Neuronal stem cell (in vitro differentiated cells): ENCODE measurements around the gene C22orf39.

ENCODE experiments used
- DNase-seq: peaks from one replicate; pipeline ENCODE4 v3.0.0-alpha.2; 2013; ENCODE audit warnings: low spot score
- H2AFZ ChIP-seq: one replicate; pipeline ENCODE4 v1.6.1; 2013; ENCODE audit warnings: mild to moderate bottlenecking, low read length, inconsistent platforms
- H2AK5ac ChIP-seq: 2 replicates; pipeline ENCODE4 v1.6.1; 2013; ENCODE audit warnings: low read depth, mild to moderate bottlenecking, inconsistent platforms, low read length, moderate library complexity, mixed read lengths
- H2BK120ac ChIP-seq: 2 replicates; pipeline ENCODE4 v1.6.1; 2013; ENCODE audit warnings: low read depth, mild to moderate bottlenecking, inconsistent platforms, low read length, moderate library complexity, mixed read lengths
- H2BK12ac ChIP-seq: one replicate; pipeline ENCODE4 v1.6.1; 2013; ENCODE audit warnings: low read length, inconsistent platforms
- H2BK15ac ChIP-seq: 2 replicates; pipeline ENCODE4 v1.6.1; 2013; ENCODE audit warnings: mild to moderate bottlenecking, low read length, inconsistent platforms, mixed read lengths
- H2BK5ac ChIP-seq: one replicate; pipeline ENCODE4 v1.6.1; 2013; ENCODE audit warnings: inconsistent platforms, mild to moderate bottlenecking, low read length, moderate library complexity
- H3K14ac ChIP-seq: one replicate; pipeline ENCODE4 v1.6.1; 2013; ENCODE audit warnings: low read length, inconsistent platforms
- H3K18ac ChIP-seq: 2 replicates; pipeline ENCODE4 v1.6.1; 2013; ENCODE audit warnings: low read length, inconsistent platforms
- H3K23ac ChIP-seq: 2 replicates; pipeline ENCODE4 v1.6.1; 2013; ENCODE audit warnings: low read depth, mild to moderate bottlenecking, mixed read lengths, low read length, inconsistent platforms; ENCODE audit not compliant: poor library complexity
- H3K27ac ChIP-seq: replicated peaks from 3 replicates; pipeline ENCODE4 v1.5.1; 2013; ENCODE audit warnings: low read length, inconsistent platforms
- H3K27me3 ChIP-seq, 3 experiments: 2 replicates each; pipeline ENCODE4 v1.6.1; 2013; ENCODE audit warnings: low read length in 3 of 3, mild to moderate bottlenecking in 2 of 3, inconsistent platforms in 1 of 3, low read depth in 1 of 3, mixed read lengths in 1 of 3, moderate library complexity in 1 of 3; ENCODE audit not compliant: control insufficient read depth in 3 of 3, insufficient read depth in 3 of 3
- H3K36me3 ChIP-seq, 2 donors: replicated peaks in 1 of 2; 2 replicates each; pipeline ENCODE4 v1.6.1; 2013; ENCODE audit warnings: low read length in 2 of 2; ENCODE audit not compliant: control insufficient read depth in 2 of 2, insufficient read depth in 2 of 2
- H3K4ac ChIP-seq: 2 replicates; pipeline ENCODE4 v1.6.1; 2013; ENCODE audit warnings: inconsistent platforms, mild to moderate bottlenecking, low read length, moderate library complexity
- H3K4me1 ChIP-seq, 2 donors: 1 replicate in 1 of 2; 2 replicates in 1 of 2; pipeline ENCODE4 v1.6.1; 2013; ENCODE audit warnings: low read length in 2 of 2, low read depth in 1 of 2; ENCODE audit not compliant: control insufficient read depth in 2 of 2, insufficient read depth in 1 of 2
- H3K4me2 ChIP-seq: one replicate; pipeline ENCODE4 v1.6.1; 2013; ENCODE audit warnings: mild to moderate bottlenecking, low read length, inconsistent platforms; ENCODE audit not compliant: insufficient read depth, poor library complexity, severe bottlenecking
- H3K4me3 ChIP-seq, 2 donors: 2 replicates each; pipeline ENCODE4 v1.5.1; 2013; ENCODE audit warnings: low read length in 2 of 2, mild to moderate bottlenecking in 2 of 2, inconsistent platforms in 1 of 2, moderate library complexity in 1 of 2
- H3K79me1 ChIP-seq: one replicate; pipeline ENCODE4 v1.6.1; 2013; ENCODE audit warnings: low read depth, mild to moderate bottlenecking, inconsistent platforms, low read length, moderate library complexity
- H3K9ac ChIP-seq: one replicate; pipeline ENCODE4 v1.6.1; 2013; ENCODE audit warnings: mild to moderate bottlenecking, low read depth, low read length, inconsistent platforms; ENCODE audit not compliant: poor library complexity
- H3K9me3 ChIP-seq, 2 donors: replicated peaks in 1 of 2; 2 replicates each; pipeline versions ENCODE3 to v1.6.1; 2013; ENCODE audit warnings: low read length in 2 of 2, mild to moderate bottlenecking in 2 of 2, inconsistent platforms in 1 of 2, low read depth in 1 of 2, mixed read lengths in 1 of 2, moderate library complexity in 1 of 2; ENCODE audit not compliant: control insufficient read depth in 2 of 2, insufficient read depth in 1 of 2
- H4K8ac ChIP-seq: one replicate; pipeline ENCODE4 v1.6.1; 2013; ENCODE audit warnings: low read depth, mild to moderate bottlenecking, inconsistent platforms, low read length, moderate library complexity
- H4K91ac ChIP-seq: one replicate; pipeline ENCODE4 v1.6.1; 2013; ENCODE audit warnings: low read length, low read depth, mild to moderate bottlenecking, inconsistent platforms; ENCODE audit not compliant: poor library complexity
- WGBS, 2 donors: extraction: QIAGEN DNeasy Blood & Tissue Kit; methylation state at CpG; one replicate each; pipeline ENCODE4 v1.1.7; 2013; ENCODE audit warnings: missing lambda C conversion rate in 2 of 2, mixed read lengths in 1 of 2; ENCODE audit not compliant: insufficient read length in 2 of 2, insufficient replicate concordance in 1 of 2; ENCODE audit errors: extremely low coverage in 2 of 2; 5-methylcytosine and 5-hydroxymethylcytosine counted together

C22orf39 gene

GRCh38 chr22:19488884-19489843, 41.7 kb upstream of the C22orf39 start:
- H3K4ac ChIP-seq: no peak overlapping the region
- WGBS, 2 donors: no CpG with 5 or more reads among the region's 7 CpGs

DNA sequence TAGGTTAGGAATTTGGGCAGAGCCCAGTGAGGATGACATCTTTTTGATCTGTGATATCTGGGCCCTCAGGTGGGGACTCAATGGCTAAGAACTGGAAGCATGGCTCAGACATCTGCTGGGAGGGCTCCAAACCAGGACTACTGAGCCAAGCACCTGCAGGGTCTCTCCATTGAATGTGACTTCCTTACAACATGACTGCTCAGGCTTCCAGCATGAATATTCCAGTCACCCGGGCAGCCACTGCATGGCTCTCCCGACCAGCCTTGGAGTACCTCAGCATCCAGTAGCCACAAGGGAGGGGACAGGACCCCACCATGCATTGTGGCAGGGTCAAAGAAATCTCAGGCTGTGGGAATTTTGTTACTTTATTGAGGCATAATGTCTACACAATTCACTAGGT, 40.8 kb upstream of the C22orf39 start:
- no peak overlapping the region for H3K4me2 ChIP-seq
- no peak overlapping the region for H2BK5ac ChIP-seq
- no peak overlapping the region for H2AK5ac ChIP-seq
- H3K18ac ChIP-seq: no peak overlapping the region
- no peak overlapping the region for H3K9ac ChIP-seq
- H4K91ac ChIP-seq: no peak overlapping the region
- no peak for DNase-seq
- H2BK12ac ChIP-seq: no peak overlapping the region
- peaks cover 22 to 92% of the 10 kb centered on the region in 2 donors for H3K36me3 ChIP-seq
- H2BK15ac ChIP-seq: no peak overlapping the region
- H3K4ac ChIP-seq: no peak overlapping the region
- H3K27me3 ChIP-seq: no peaks in the 10 kb centered on the region
- no peak overlapping the region for H2BK120ac ChIP-seq
- H4K8ac ChIP-seq: no peak overlapping the region
- H3K79me1 ChIP-seq: peaks cover 2% of the 10 kb centered on the region
- no peak overlapping the region for H3K4me3 ChIP-seq
- no peak overlapping the region for H2AFZ ChIP-seq
- no CpG with 5 or more reads among the region's 2 CpGs for WGBS, 2 donors
- no peak overlapping the region for H3K23ac ChIP-seq
- no peak overlapping the region for H3K27ac ChIP-seq
- no peaks in the 10 kb centered on the region for H3K4me1 ChIP-seq
- H3K9me3 ChIP-seq: peaks cover 0 to 2% of the 10 kb centered on the region in 2 donors
- H3K14ac ChIP-seq: no peak overlapping the region

More at GRCh38 chr22:19488884-19489843, 41.7 kb upstream of the C22orf39 start:
- no peak overlapping the region for H3K4me3 ChIP-seq
- DNase-seq: no peak
- H3K27ac ChIP-seq: no peak overlapping the region
- H2BK5ac ChIP-seq: no peak overlapping the region
- H3K14ac ChIP-seq: no peak overlapping the region
- H4K91ac ChIP-seq: no peak overlapping the region
- H3K4me1 ChIP-seq: no peaks in the 10 kb centered on the region
- H4K8ac ChIP-seq: no peak overlapping the region
- no peak overlapping the region for H2BK12ac ChIP-seq
- H3K4me2 ChIP-seq: no peak overlapping the region
- H3K23ac ChIP-seq: no peak overlapping the region
- no peak overlapping the region for H2AK5ac ChIP-seq
- H3K36me3 ChIP-seq: peaks cover 21 to 92% of the 10 kb centered on the region in 2 donors
- H3K27me3 ChIP-seq: no peaks in the 10 kb centered on the region
- no peak overlapping the region for H3K9ac ChIP-seq
- peaks cover 0 to 2% of the 10 kb centered on the region in 2 donors for H3K9me3 ChIP-seq
- H3K79me1 ChIP-seq: peaks cover 2% of the 10 kb centered on the region
- H2BK120ac ChIP-seq: no peak overlapping the region
- H3K18ac ChIP-seq: no peak overlapping the region
- no peak overlapping the region for H2AFZ ChIP-seq
- no peak overlapping the region for H2BK15ac ChIP-seq

GRCh38 chr22:19483481-19484244, 36.2 kb upstream of the C22orf39 start:
- H3K9me3 ChIP-seq: no peaks in the 10 kb centered on the region
- H3K27me3 ChIP-seq: no peaks in the 10 kb centered on the region
- H2BK15ac ChIP-seq: no peak overlapping the region
- no CpG with 5 or more reads among the region's 8 CpGs for WGBS, 2 donors
- no peak overlapping the region for H3K4me2 ChIP-seq
- H2BK120ac ChIP-seq: no peak overlapping the region
- DNase-seq: no peak
- H3K4me3 ChIP-seq: no peak overlapping the region
- H3K4me1 ChIP-seq: peaks cover 3% of the 10 kb centered on the region in 2 donors
- no peak overlapping the region for H2AK5ac ChIP-seq
- H3K27ac ChIP-seq: no peak overlapping the region
- H3K14ac ChIP-seq: no peak overlapping the region
- H4K8ac ChIP-seq: no peak overlapping the region
- peaks cover 17 to 65% of the 10 kb centered on the region in 2 donors for H3K36me3 ChIP-seq
- no peak overlapping the region for H2BK5ac ChIP-seq
- no peak overlapping the region for H2AFZ ChIP-seq
- H3K23ac ChIP-seq: no peak overlapping the region
- no peak overlapping the region for H3K18ac ChIP-seq
- H2BK12ac ChIP-seq: no peak overlapping the region
- H3K9ac ChIP-seq: no peak overlapping the region
- H3K4ac ChIP-seq: no peak overlapping the region
- H3K79me1 ChIP-seq: peaks cover 6% of the 10 kb centered on the region
- H4K91ac ChIP-seq: no peak overlapping the region

GRCh38 chr22:19482297-19482696, 34.8 kb upstream of the C22orf39 start:
- no peak overlapping the region for H3K4me3 ChIP-seq
- WGBS, 2 donors: no CpG with 5 or more reads among the region's 9 CpGs
- H3K4ac ChIP-seq: no peak overlapping the region

More at GRCh38 chr22:19482297-19482696, 34.8 kb upstream of the C22orf39 start:
- Histone ChIP-seq H3K27me3 (no peaks in the 10 kb centered on the region), H2AK5ac (no peak overlapping the region), H4K8ac (no peak overlapping the region), H3K23ac (no peak overlapping the region), H3K9me3 (no peaks in the 10 kb centered on the region), H2BK5ac (no peak overlapping the region), H2AFZ (no peak overlapping the region), H4K91ac (no peak overlapping the region), H3K4me2 (no peak overlapping the region), H3K36me3 (peaks cover 14 to 51% of the 10 kb centered on the region in 2 donors), H3K18ac (no peak overlapping the region), H2BK15ac (no peak overlapping the region), H2BK12ac (no peak overlapping the region), H3K14ac (no peak overlapping the region), H3K79me1 (peaks cover 4% of the 10 kb centered on the region), H3K27ac (no peak overlapping the region), H3K4me1 (peaks cover 7 to 8% of the 10 kb centered on the region in 2 donors), H3K9ac (no peak overlapping the region), H2BK120ac (no peak overlapping the region)
- DNase-seq: no peak
